PFSK-1 (cell line): ENCODE measurements around the gene ZNF280A.

Experiments used
- POLR2AphosphoS5 ChIP-seq: IDR thresholded peaks from 2 replicates; pipeline ENCODE4 v1.6.1; 2012; ENCODE audit warnings: low read depth, mild to moderate bottlenecking, control low read depth, low read length, moderate library complexity
- SIN3A ChIP-seq: IDR thresholded peaks from 2 replicates; pipeline ENCODE4 v1.6.1; 2012; ENCODE audit warnings: mild to moderate bottlenecking, low read length, moderate library complexity, borderline replicate concordance; ENCODE audit not compliant: insufficient read depth
- TAF1 ChIP-seq: IDR thresholded peaks from 2 replicates; pipeline ENCODE4 v1.6.1; 2012; ENCODE audit warnings: low read length, control low read depth, borderline replicate concordance; ENCODE audit not compliant: insufficient read depth
- TF ChIP-seq, protein P1 (sequence below), 2 experiments: IDR thresholded peaks; 2 replicates each; pipeline versions ENCODE4 v1.6.1 to v1.8.0; 2011 to 2012; ENCODE audit warnings: low read depth in 2 of 2, low read length in 2 of 2, control low read depth in 1 of 2, inconsistent platforms in 1 of 2, mild to moderate bottlenecking in 1 of 2, moderate library complexity in 1 of 2; ENCODE audit not compliant: insufficient read depth in 1 of 2

DNA sequence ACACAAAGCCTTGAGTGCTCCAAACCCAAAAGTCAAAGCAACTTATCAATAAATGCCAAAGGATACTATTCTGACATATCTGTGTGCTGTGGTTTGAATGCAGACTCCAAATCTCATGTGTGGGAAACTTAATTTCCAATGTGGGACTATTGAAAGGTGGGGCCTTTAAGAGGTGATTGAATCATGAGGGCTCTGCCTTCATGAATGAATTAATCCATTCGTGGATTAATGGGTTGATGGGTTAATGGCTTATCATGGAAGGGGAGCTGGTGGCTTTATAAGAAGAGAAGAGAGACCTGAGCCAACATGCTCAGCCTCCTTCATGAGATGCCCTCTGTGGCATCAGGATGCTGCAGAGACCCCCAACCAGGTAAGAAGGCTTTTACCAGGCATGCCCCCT is 16.8 kb upstream of the ZNF280A start:
- TF ChIP-seq POLR2AphosphoS5, result no peak
- no peak for TF ChIP-seq SIN3A
- TF ChIP-seq, protein P1, sequence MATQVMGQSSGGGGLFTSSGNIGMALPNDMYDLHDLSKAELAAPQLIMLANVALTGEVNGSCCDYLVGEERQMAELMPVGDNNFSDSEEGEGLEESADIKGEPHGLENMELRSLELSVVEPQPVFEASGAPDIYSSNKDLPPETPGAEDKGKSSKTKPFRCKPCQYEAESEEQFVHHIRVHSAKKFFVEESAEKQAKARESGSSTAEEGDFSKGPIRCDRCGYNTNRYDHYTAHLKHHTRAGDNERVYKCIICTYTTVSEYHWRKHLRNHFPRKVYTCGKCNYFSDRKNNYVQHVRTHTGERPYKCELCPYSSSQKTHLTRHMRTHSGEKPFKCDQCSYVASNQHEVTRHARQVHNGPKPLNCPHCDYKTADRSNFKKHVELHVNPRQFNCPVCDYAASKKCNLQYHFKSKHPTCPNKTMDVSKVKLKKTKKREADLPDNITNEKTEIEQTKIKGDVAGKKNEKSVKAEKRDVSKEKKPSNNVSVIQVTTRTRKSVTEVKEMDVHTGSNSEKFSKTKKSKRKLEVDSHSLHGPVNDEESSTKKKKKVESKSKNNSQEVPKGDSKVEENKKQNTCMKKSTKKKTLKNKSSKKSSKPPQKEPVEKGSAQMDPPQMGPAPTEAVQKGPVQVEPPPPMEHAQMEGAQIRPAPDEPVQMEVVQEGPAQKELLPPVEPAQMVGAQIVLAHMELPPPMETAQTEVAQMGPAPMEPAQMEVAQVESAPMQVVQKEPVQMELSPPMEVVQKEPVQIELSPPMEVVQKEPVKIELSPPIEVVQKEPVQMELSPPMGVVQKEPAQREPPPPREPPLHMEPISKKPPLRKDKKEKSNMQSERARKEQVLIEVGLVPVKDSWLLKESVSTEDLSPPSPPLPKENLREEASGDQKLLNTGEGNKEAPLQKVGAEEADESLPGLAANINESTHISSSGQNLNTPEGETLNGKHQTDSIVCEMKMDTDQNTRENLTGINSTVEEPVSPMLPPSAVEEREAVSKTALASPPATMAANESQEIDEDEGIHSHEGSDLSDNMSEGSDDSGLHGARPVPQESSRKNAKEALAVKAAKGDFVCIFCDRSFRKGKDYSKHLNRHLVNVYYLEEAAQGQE (IDR thresholded peaks at IDR 0.05; ENCODE audit: insufficient read depth in 1 of 2, low read depth in 2 of 2, low read length in 2 of 2), result no peak
- TF ChIP-seq TAF1, result no peak
